HEK293T (cell line): ENCODE data around the gene ANO7.

Source experiments
- CTCF ChIA-PET: fragments of 350-600 bp; formaldehyde crosslinking; extraction: SDS; loops from one replicate; lab custom pipeline; 2021; ENCODE audit warnings: antibody characterized with exemption, inconsistent platforms; lab: Yijun Ruan, JAX
- POLR2A ChIA-PET: fragments of 350-600 bp; formaldehyde crosslinking; extraction: SDS; loops from one replicate; lab custom pipeline; 2020; ENCODE audit warnings: antibody characterized with exemption, inconsistent platforms; lab: Yijun Ruan, JAX
- DNase-seq: peaks from one replicate; pipeline ENCODE4 v3.0.0; 2012; ENCODE audit warnings: mixed read lengths; ENCODE audit errors: extremely low spot score
- ARNT ChIP-seq: fragments of 450-650 bp; IDR thresholded peaks from 2 replicates; pipeline ENCODE4 v1.6.1; 2017; ENCODE audit warnings: mild to moderate bottlenecking
- BHLHE40 ChIP-seq: fragments of 450-650 bp; IDR thresholded peaks from 2 replicates; pipeline ENCODE4 v1.6.1; 2016; ENCODE audit warnings: mild to moderate bottlenecking, moderate library complexity, borderline replicate concordance
- CTBP1 ChIP-seq: fragments of 450-650 bp; IDR thresholded peaks from 2 replicates; pipeline ENCODE4 v1.6.1; 2016; ENCODE audit warnings: borderline replicate concordance
- ELF4 ChIP-seq: fragments of 450-650 bp; IDR thresholded peaks from 2 replicates; pipeline ENCODE4 v1.6.1; 2017; ENCODE audit warnings: antibody characterized with exemption
- FOXA1 ChIP-seq: fragments of 450-650 bp; IDR thresholded peaks from 2 replicates; pipeline ENCODE4 v1.6.1; 2016; ENCODE audit warnings: mild to moderate bottlenecking
- FOXK2 ChIP-seq: fragments of 450-650 bp; IDR thresholded peaks from 2 replicates; pipeline ENCODE4 v1.6.1; 2016; ENCODE audit warnings: mild to moderate bottlenecking
- FOXM1 ChIP-seq: fragments of 450-650 bp; IDR thresholded peaks from 2 replicates; pipeline ENCODE4 v1.6.1; 2017; ENCODE audit warnings: mild to moderate bottlenecking, borderline replicate concordance
- HDGF ChIP-seq: fragments of 450-650 bp; IDR thresholded peaks from 2 replicates; pipeline ENCODE4 v1.6.1; 2017; ENCODE audit warnings: antibody characterized with exemption, borderline replicate concordance
- L3MBTL2 ChIP-seq: fragments of 450-650 bp; conservative IDR thresholded peaks from 2 replicates; pipeline ENCODE4 v1.6.1; 2016; ENCODE audit warnings: mild to moderate bottlenecking
- LEF1 ChIP-seq: fragments of 450-650 bp; IDR thresholded peaks from 2 replicates; pipeline ENCODE4 v1.6.1; 2017; ENCODE audit warnings: mild to moderate bottlenecking, borderline replicate concordance
- NFRKB ChIP-seq: fragments of 450-650 bp; IDR thresholded peaks from 2 replicates; pipeline ENCODE4 v1.6.1; 2016; ENCODE audit warnings: mild to moderate bottlenecking, moderate library complexity
- PKNOX1 ChIP-seq: fragments of 450-650 bp; IDR thresholded peaks from 2 replicates; pipeline ENCODE4 v1.6.1; 2016
- SP1 ChIP-seq: fragments of 450-650 bp; IDR thresholded peaks from 2 replicates; pipeline ENCODE4 v1.6.1; 2017
- SUZ12 ChIP-seq: fragments of 450-650 bp; IDR thresholded peaks from 2 replicates; pipeline ENCODE4 v1.6.1; 2016; ENCODE audit warnings: mild to moderate bottlenecking
- TARDBP ChIP-seq: fragments of 450-650 bp; IDR thresholded peaks from 2 replicates; pipeline ENCODE4 v1.6.1; 2016
- ZNF384 ChIP-seq: fragments of 450-650 bp; IDR thresholded peaks from 2 replicates; pipeline ENCODE4 v1.6.1; 2016

The ANO7 gene

GRCh38 chr2:241260911-241261310 is 72.4 kb downstream of the ANO7 start:
- POLR2A ChIA-PET, result no interaction called here
- no peak for DNase-seq
- CTCF ChIA-PET, result no interaction called here
- TF ChIP-seq L3MBTL2 (no peak), ELF4 (no peak), LEF1 (no peak), SP1 (no peak), ZNF384 (no peak), TARDBP (no peak), SUZ12 (no peak), ARNT (no peak), BHLHE40 (no peak), FOXM1 (no peak)

- TF ChIP-seq HDGF, result no peak
- TF ChIP-seq ZNF384, result no peak
- no peak for TF ChIP-seq SP1
- no peak for TF ChIP-seq FOXK2
- TF ChIP-seq LEF1, result no peak
- TF ChIP-seq ARNT, result no peak
- TF ChIP-seq FOXA1, result no peak
- TF ChIP-seq L3MBTL2, result no peak
- no peak for TF ChIP-seq ELF4
- TF ChIP-seq BHLHE40, result no peak
- no peak for TF ChIP-seq SUZ12
- TF ChIP-seq NFRKB, result no peak
- no peak for TF ChIP-seq TARDBP
- no peak for TF ChIP-seq PKNOX1
- no peak for TF ChIP-seq CTBP1
- no peak for TF ChIP-seq FOXM1
- POLR2A ChIA-PET, result no interaction called here
- CTCF ChIA-PET, result no interaction called here
- no peak for DNase-seq
These were observed 73.2 kb downstream of the ANO7 start for GRCh38 chr2:241261628-241262027.

- no peak for DNase-seq
- TF ChIP-seq BHLHE40 (no peak), FOXA1 (no peak), PKNOX1 (no peak), ARNT (no peak), TARDBP (no peak), HDGF (no peak), LEF1 (no peak), SP1 (no peak), FOXM1 (no peak), ZNF384 (no peak), ELF4 (no peak), FOXK2 (no peak)
- ChIA-PET CTCF (no interaction called here), POLR2A (no interaction called here)
These were observed 74.6 kb downstream of the ANO7 start for GRCh38 chr2:241263061-241263460.

- TF ChIP-seq ARNT (no peak), SUZ12 (no peak), TARDBP (no peak), SP1 (no peak)
- no peak for DNase-seq
- ChIA-PET POLR2A (no interaction called here), CTCF (no interaction called here)
These were observed 77.0 kb downstream of the ANO7 start for GRCh38 chr2:241265506-241265905.

- TF ChIP-seq FOXA1, result no peak
- TF ChIP-seq ARNT, result no peak
- no peak for TF ChIP-seq ZNF384
- CTCF ChIA-PET, result no interaction called here
- POLR2A ChIA-PET, result interaction anchor here (0.6 to 1.4 kb wide), 2 partner anchors 48 to 166 kb away, joined by 3 to 6 read pairs; partner anchors contain the start of gene HDLBP
- no peak for DNase-seq
These were observed 79.0 kb downstream of the ANO7 start for GRCh38 chr2:241267249-241268067.

GRCh38 chr2:241268306-241268705 is 79.8 kb downstream of the ANO7 start:
- DNase-seq, result no peak
- CTCF ChIA-PET, result no interaction called here
- TF ChIP-seq SUZ12, result no peak
- TF ChIP-seq ELF4, result no peak
- TF ChIP-seq BHLHE40, result no peak
- TF ChIP-seq ARNT, result no peak
- TF ChIP-seq HDGF, result no peak
- no peak for TF ChIP-seq L3MBTL2
- TF ChIP-seq NFRKB, result no peak
- TF ChIP-seq FOXA1, result no peak
- TF ChIP-seq SP1, result no peak
- no peak for TF ChIP-seq ZNF384
- POLR2A ChIA-PET, result interaction anchor here (1.4 kb wide), 1 partner anchor 47 kb away, joined by 6 read pairs; the partner anchor contains the start of gene HDLBP

- ChIA-PET POLR2A (interaction anchor here (1.4 kb wide), 1 partner anchor 46 kb away, joined by 6 read pairs; the partner anchor contains the start of gene HDLBP), CTCF (no interaction called here)
- DNase-seq, result no peak
- no peak for TF ChIP-seq L3MBTL2
- TF ChIP-seq SP1, result no peak
- TF ChIP-seq CTBP1, result no peak
- no peak for TF ChIP-seq SUZ12
- TF ChIP-seq ARNT, result no peak
- TF ChIP-seq ELF4, result no peak
- TF ChIP-seq FOXA1, result no peak
- TF ChIP-seq PKNOX1, result no peak
- no peak for TF ChIP-seq HDGF
- TF ChIP-seq FOXM1, result no peak
- TF ChIP-seq ZNF384, result no peak
These were observed 80.4 kb downstream of the ANO7 start for GRCh38 chr2:241268716-241269445.
